ENCODE data around the gene COL23A1. TPM values are rescaled to one million over a fixed set of nuclear protein-coding genes. Genes with fewer than 3 reads are reported as not detected.

Gene COL23A1
- total and polyA plus RNA-seq, 2 donors (not counting 1 experiment from before 2014, with no cell fraction given): 0.20 TPM; not detected in 1

DNA sequence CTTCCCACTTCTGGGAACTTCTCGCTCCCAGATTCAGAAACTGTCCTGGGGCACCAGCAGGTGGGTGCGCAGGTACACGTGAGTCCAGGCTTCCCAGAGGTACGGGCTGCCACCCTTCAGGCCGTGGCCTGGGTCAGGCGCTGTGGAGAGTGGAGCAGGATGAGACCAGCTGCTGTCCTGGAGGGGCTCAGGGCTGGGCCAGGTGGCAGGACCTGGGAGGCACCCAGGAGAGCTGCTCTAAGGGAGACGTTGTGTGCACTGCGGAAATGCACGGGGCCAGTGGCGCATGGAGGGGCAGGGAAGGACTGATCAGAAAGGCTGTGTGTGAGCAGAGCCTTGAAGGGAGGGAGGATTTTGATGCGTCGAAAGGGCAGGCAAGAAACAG lies 222.5 kb downstream of the COL23A1 start:
- no peak overlapping the region for H3K4me3 ChIP-seq (ENCODE audit: control extremely low read depth in 1 of 5, extremely low read depth in 1 of 5, insufficient read depth in 1 of 5, low read depth in 2 of 5, low read length in 4 of 5)
- no peak for TF ChIP-seq CTCF (IDR thresholded peaks at IDR 0.05)
- no peak for TF ChIP-seq EZH2 (IDR thresholded peaks at IDR 0.05; ENCODE audit: borderline replicate concordance, insufficient read depth, low read depth, low read length, poor library complexity, severe bottlenecking)
- H3K9me3 ChIP-seq (ENCODE audit: control extremely low read depth in 1 of 3, control insufficient read depth in 2 of 3, insufficient read depth in 1 of 3, low read length in 2 of 3): peaks cover 0 to 24% (median 0%) of the 10 kb centered on the region in 3 donors
- H3K9ac ChIP-seq (ENCODE audit: low read length): no peak overlapping the region
- no peaks in the 10 kb centered on the region for H3K36me3 ChIP-seq (replicated peaks in 1 of 2; ENCODE audit: control extremely low read depth in 1 of 2, control insufficient read depth in 1 of 2, extremely low read depth in 1 of 2, insufficient read depth in 2 of 2, low read length in 1 of 2)
- H3K27me3 Mint-ChIP-seq: peaks cover 17% of the 10 kb centered on the region
- H4K20me1 ChIP-seq (ENCODE audit: control insufficient read depth, insufficient read depth, low read length, poor library complexity, severe bottlenecking): no peaks in the 10 kb centered on the region
- H3K27me3 ChIP-seq (replicated peaks in 1 of 4; ENCODE audit: control extremely low read depth in 1 of 4, control insufficient read depth in 3 of 4, insufficient read depth in 4 of 4, low read length in 3 of 4): peaks cover 0 to 4% (median 0%) of the 10 kb centered on the region in 4 experiments
- peaks cover 3% of the 10 kb centered on the region for H3K9me3 Mint-ChIP-seq (ENCODE audit: insufficient read depth)
- CTCF ChIA-PET: no interaction called here
- no peaks in the 10 kb centered on the region for H3K4me1 ChIP-seq (ENCODE audit: control insufficient read depth in 2 of 2, insufficient read depth in 2 of 2, low read length in 2 of 2)
- intact Hi-C loops (cut with micrococcal nuclease): no loop called here
- H3K27ac Mint-ChIP-seq: no peak overlapping the region
- 90% methylated on average over 12 of the region's 12 CpGs for WGBS (ENCODE audit: insufficient coverage)
- DNase-seq (no peak), ATAC-seq (ENCODE audit: low read depth) (no peak)
- H3K4me2 ChIP-seq (replicated peaks; ENCODE audit: low read depth, low read length, poor library complexity, severe bottlenecking): no peak overlapping the region
- POLR2A ChIA-PET: no interaction called here
- H2AFZ ChIP-seq (ENCODE audit: insufficient read depth, low read depth, low read length, poor library complexity, severe bottlenecking): no peak overlapping the region
- H3K4me3 Mint-ChIP-seq: no peak overlapping the region
- no peaks in the 10 kb centered on the region for H3K79me2 ChIP-seq (ENCODE audit: control insufficient read depth, insufficient read depth, low read length)
- no peaks in the 10 kb centered on the region for H3K4me1 Mint-ChIP-seq
- no peak overlapping the region for H3K27ac ChIP-seq (ENCODE audit: low read length in 2 of 2)

- H3K4me3 Mint-ChIP-seq: no peak overlapping the region
- H3K4me1 Mint-ChIP-seq: no peaks in the 10 kb centered on the region
- POLR2A ChIA-PET: no interaction called here
- 88% methylated on average over 20 of the region's 21 CpGs for WGBS (ENCODE audit: insufficient coverage)
- Histone ChIP-seq H3K4me1 (ENCODE audit: control insufficient read depth in 2 of 2, insufficient read depth in 2 of 2, low read length in 2 of 2) (no peaks in the 10 kb centered on the region), H3K9me3 (ENCODE audit: control extremely low read depth in 1 of 3, control insufficient read depth in 2 of 3, insufficient read depth in 1 of 3, low read length in 2 of 3) (peaks cover 0 to 24% (median 0%) of the 10 kb centered on the region in 3 donors), H4K20me1 (ENCODE audit: control insufficient read depth, insufficient read depth, low read length, poor library complexity, severe bottlenecking) (no peaks in the 10 kb centered on the region), H3K4me2 (replicated peaks; ENCODE audit: low read depth, low read length, poor library complexity, severe bottlenecking) (no peak overlapping the region), H3K4me3 (ENCODE audit: control extremely low read depth in 1 of 5, extremely low read depth in 1 of 5, insufficient read depth in 1 of 5, low read depth in 2 of 5, low read length in 4 of 5) (no peak overlapping the region), H3K27me3 (replicated peaks in 1 of 4; ENCODE audit: control extremely low read depth in 1 of 4, control insufficient read depth in 3 of 4, insufficient read depth in 4 of 4, low read length in 3 of 4) (peaks cover 0 to 4% (median 0%) of the 10 kb centered on the region in 4 experiments), H3K79me2 (ENCODE audit: control insufficient read depth, insufficient read depth, low read length) (no peaks in the 10 kb centered on the region), H3K36me3 (replicated peaks in 1 of 2; ENCODE audit: control extremely low read depth in 1 of 2, control insufficient read depth in 1 of 2, extremely low read depth in 1 of 2, insufficient read depth in 2 of 2, low read length in 1 of 2) (no peaks in the 10 kb centered on the region), H2AFZ (ENCODE audit: insufficient read depth, low read depth, low read length, poor library complexity, severe bottlenecking) (no peak overlapping the region), H3K27ac (ENCODE audit: low read length in 2 of 2) (no peak overlapping the region), H3K9ac (ENCODE audit: low read length) (no peak overlapping the region)
- H3K27me3 Mint-ChIP-seq: peaks cover 17% of the 10 kb centered on the region
- intact Hi-C loops (cut with micrococcal nuclease): no loop called here
- ATAC-seq (ENCODE audit: low read depth): no peak
- H3K27ac Mint-ChIP-seq: no peak overlapping the region
- TF ChIP-seq CTCF (IDR thresholded peaks at IDR 0.05) (no peak), EZH2 (IDR thresholded peaks at IDR 0.05; ENCODE audit: borderline replicate concordance, insufficient read depth, low read depth, low read length, poor library complexity, severe bottlenecking) (no peak)
- no peak for DNase-seq
- H3K9me3 Mint-ChIP-seq (ENCODE audit: insufficient read depth): peaks cover 3% of the 10 kb centered on the region
- CTCF ChIA-PET: no interaction called here
Measured at GRCh38 chr5:178366998-178367735, 223.0 kb downstream of the COL23A1 start.

Data from B cell (primary cell).